ENCODE measurements around the gene MAPKAPK2. TPM values are rescaled to one million over a fixed set of nuclear protein-coding genes. Genes with fewer than 3 reads are reported as not detected.
"Not testable (repeated sequence)": the region's sequence is repeated elsewhere in the genome, so short reads cannot be mapped to it uniquely, and the experiment has no call there.

MAPKAPK2 gene
- total RNA-seq, 2 experiments from 2014 or later, result 14.5 to 39.9 TPM

- Histone ChIP-seq H3K27ac (ENCODE audit: low read depth, low read length, poor library complexity, severe bottlenecking) (no peak overlapping the region), H3K4me2 (ENCODE audit: low read length) (no peak overlapping the region), H3K9me2 (ENCODE audit: insufficient read depth, low read length) (no peaks in the 10 kb centered on the region), H3K4me3 (ENCODE audit: low read depth, low read length, poor library complexity, severe bottlenecking) (no peak overlapping the region), H3K9me3 (ENCODE audit: low read length) (no peaks in the 10 kb centered on the region), H3K79me2 (ENCODE audit: insufficient read depth, low read depth, low read length) (no peaks in the 10 kb centered on the region), H3K36me3 (ENCODE audit: insufficient read depth, low read length) (no peaks in the 10 kb centered on the region), H3K4me1 (ENCODE audit: insufficient read depth, low read length, poor library complexity, severe bottlenecking) (peaks cover 44% of the 10 kb centered on the region), H4K20me1 (ENCODE audit: insufficient read depth, low read length) (no peaks in the 10 kb centered on the region), H2AFZ (ENCODE audit: low read length) (no peak overlapping the region)
- BruUV-seq (replicated peaks), result no TSS peak
- ChIA-PET CTCF (ENCODE audit: unreplicated experiment) (no interaction called here), POLR2A (no interaction called here)
- no peak for DNase-seq (ENCODE audit: low spot score)
- TF ChIP-seq CTCF (conservative IDR thresholded peaks at IDR 0.05; ENCODE audit: low read length) (no peak), EZH2phosphoT487 (IDR thresholded peaks at IDR 0.05; ENCODE audit: borderline replicate concordance, low read depth, low read length) (no peak)
- intact Hi-C loops (cut with micrococcal nuclease; ENCODE audit: unreplicated experiment), result no loop called here
Observed at GRCh38 chr1:206778031-206778430, 93.3 kb downstream of the MAPKAPK2 start.

- H2AFZ ChIP-seq (ENCODE audit: low read length); H4K20me1 ChIP-seq (ENCODE audit: insufficient read depth, low read length); H3K9me3 ChIP-seq (ENCODE audit: low read length); POLR2A ChIA-PET; DNase-seq (ENCODE audit: low spot score); CTCF ChIA-PET (ENCODE audit: unreplicated experiment); H3K9me2 ChIP-seq (ENCODE audit: insufficient read depth, low read length); BruUV-seq (replicated peaks); H3K79me2 ChIP-seq (ENCODE audit: insufficient read depth, low read depth, low read length); H3K36me3 ChIP-seq (ENCODE audit: insufficient read depth, low read length); H3K4me3 ChIP-seq (ENCODE audit: low read depth, low read length, poor library complexity, severe bottlenecking); H3K4me2 ChIP-seq (ENCODE audit: low read length); intact Hi-C loops (cut with micrococcal nuclease; ENCODE audit: unreplicated experiment); H3K27ac ChIP-seq (ENCODE audit: low read depth, low read length, poor library complexity, severe bottlenecking): not testable (repeated sequence)
- H3K4me1 ChIP-seq (ENCODE audit: insufficient read depth, low read length, poor library complexity, severe bottlenecking), result peaks cover 50% of the 10 kb centered on the region
Observed at GRCh38 chr1:206778911-206779310, 94.2 kb downstream of the MAPKAPK2 start.

GRCh38 chr1:206779638-206780037 is 94.9 kb downstream of the MAPKAPK2 start:
- intact Hi-C loops (cut with micrococcal nuclease; ENCODE audit: unreplicated experiment), result no loop called here
- no peaks in the 10 kb centered on the region for H3K36me3 ChIP-seq (ENCODE audit: insufficient read depth, low read length)
- no TSS peak for BruUV-seq (replicated peaks)
- CTCF ChIA-PET (ENCODE audit: unreplicated experiment), result no interaction called here
- no peak overlapping the region for H3K4me3 ChIP-seq (ENCODE audit: low read depth, low read length, poor library complexity, severe bottlenecking)
- H3K9me2 ChIP-seq (ENCODE audit: insufficient read depth, low read length), result no peaks in the 10 kb centered on the region
- DNase-seq (ENCODE audit: low spot score), result no peak
- peaks cover 50% of the 10 kb centered on the region for H3K4me1 ChIP-seq (ENCODE audit: insufficient read depth, low read length, poor library complexity, severe bottlenecking)
- H2AFZ ChIP-seq (ENCODE audit: low read length), result peak overlapping the region; percentile 10; the same call in 1 of the 2 replicates
- H4K20me1 ChIP-seq (ENCODE audit: insufficient read depth, low read length), result no peaks in the 10 kb centered on the region
- H3K9me3 ChIP-seq (ENCODE audit: low read length), result no peaks in the 10 kb centered on the region
- H3K4me2 ChIP-seq (ENCODE audit: low read length), result no peak overlapping the region
- TF ChIP-seq CTCF (conservative IDR thresholded peaks at IDR 0.05; ENCODE audit: low read length) (no peak), EZH2phosphoT487 (IDR thresholded peaks at IDR 0.05; ENCODE audit: borderline replicate concordance, low read depth, low read length) (no peak)
- no peaks in the 10 kb centered on the region for H3K79me2 ChIP-seq (ENCODE audit: insufficient read depth, low read depth, low read length)
- POLR2A ChIA-PET, result no interaction called here
- H3K27ac ChIP-seq (ENCODE audit: low read depth, low read length, poor library complexity, severe bottlenecking), result no peak overlapping the region

Measured in OCI-LY7 (cell line).